Body of pancreas (tissue), 4 donors: ENCODE results near the gene PIAS2. TPM values are rescaled to one million over a fixed set of nuclear protein-coding genes. Genes with fewer than 3 reads are reported as not detected.

Experiments
- ATAC-seq: fragments of 150-250 bp; one replicate; pipeline ENCODE4 v1.9.1; 2016
- DNase-seq, 4 donors: peaks; one replicate each; pipeline ENCODE4 v3.0.0-alpha.2; 2019
- H3K27ac ChIP-seq, 4 donors: fragments of 200-600 bp; sonication (generic); 1 replicate in 3 of 4; 2 replicates in 1 of 4; pipeline versions ENCODE4 v1.5.1 to v1.6.1; 2016 to 2019; ENCODE audit warnings: mild to moderate bottlenecking in 1 of 4, mixed read lengths in 1 of 4, moderate library complexity in 1 of 4
- H3K27me3 ChIP-seq, 2 donors: fragments of 200-600 bp; sonication (generic); one replicate each; pipeline ENCODE4 v1.6.0; 2016; ENCODE audit warnings: mild to moderate bottlenecking in 1 of 2
- H3K36me3 ChIP-seq, 2 donors: fragments of 200-600 bp; sonication (generic); replicated peaks in 1 of 2; 2 replicates each; pipeline ENCODE4 v1.5.1; 2016; ENCODE audit warnings: low read depth in 2 of 2; ENCODE audit not compliant: insufficient read depth in 1 of 2
- H3K4me1 ChIP-seq: fragments of 200-600 bp; sonication (generic); one replicate; pipeline ENCODE4 v1.6.0; 2016
- H3K4me3 ChIP-seq, 2 donors: fragments of 200-600 bp; sonication (generic); 1 replicate in 1 of 2; 2 replicates in 1 of 2; pipeline ENCODE4 v1.5.1; 2016 to 2019
- H3K9me3 ChIP-seq, 3 donors: fragments of 200-600 bp; sonication (generic); 1 replicate in 2 of 3; 2 replicates in 1 of 3; pipeline ENCODE4 v1.5.1; 2016
- POLR2A ChIP-seq, 3 donors: fragments of 450-650 bp; IDR thresholded peaks; one replicate each; pipeline ENCODE4 v1.6.1; 2016; ENCODE audit warnings: antibody characterized with exemption in 3 of 3, mild to moderate bottlenecking in 2 of 3
- WGBS, 2 donors: methylation state at CpG; one replicate each; pipeline ENCODE4 v1.1.5; 2017; 5-methylcytosine and 5-hydroxymethylcytosine counted together
- intact Hi-C: fragments of 100-400 bp; cut with DNase I; formaldehyde crosslinking; loops from one replicate; pipeline ENCODE4 v1.15.1; 2023
- total RNA-seq, 2 donors: library from RNA; depleted of rRNA; stranded (reverse); fragments of >200 nt; gene quantifications; one replicate each; pipeline ENCODE4 v1.1.0, GENCODE V29; 2016
- TF ChIP-seq, protein P1 (sequence below), 7 experiments: fragments of 450-650 bp in 4 of 7; fragments of 200-600 bp in 3 of 7; sonication (generic) in 3 of 7; IDR thresholded peaks; one replicate each; pipeline ENCODE4 v1.5.1; 2016 to 2019; ENCODE audit warnings: antibody characterized with exemption in 7 of 7

The PIAS2 gene
- total RNA-seq, 2 donors from 2014 or later: 12.5 to 15.6 TPM

DNA sequence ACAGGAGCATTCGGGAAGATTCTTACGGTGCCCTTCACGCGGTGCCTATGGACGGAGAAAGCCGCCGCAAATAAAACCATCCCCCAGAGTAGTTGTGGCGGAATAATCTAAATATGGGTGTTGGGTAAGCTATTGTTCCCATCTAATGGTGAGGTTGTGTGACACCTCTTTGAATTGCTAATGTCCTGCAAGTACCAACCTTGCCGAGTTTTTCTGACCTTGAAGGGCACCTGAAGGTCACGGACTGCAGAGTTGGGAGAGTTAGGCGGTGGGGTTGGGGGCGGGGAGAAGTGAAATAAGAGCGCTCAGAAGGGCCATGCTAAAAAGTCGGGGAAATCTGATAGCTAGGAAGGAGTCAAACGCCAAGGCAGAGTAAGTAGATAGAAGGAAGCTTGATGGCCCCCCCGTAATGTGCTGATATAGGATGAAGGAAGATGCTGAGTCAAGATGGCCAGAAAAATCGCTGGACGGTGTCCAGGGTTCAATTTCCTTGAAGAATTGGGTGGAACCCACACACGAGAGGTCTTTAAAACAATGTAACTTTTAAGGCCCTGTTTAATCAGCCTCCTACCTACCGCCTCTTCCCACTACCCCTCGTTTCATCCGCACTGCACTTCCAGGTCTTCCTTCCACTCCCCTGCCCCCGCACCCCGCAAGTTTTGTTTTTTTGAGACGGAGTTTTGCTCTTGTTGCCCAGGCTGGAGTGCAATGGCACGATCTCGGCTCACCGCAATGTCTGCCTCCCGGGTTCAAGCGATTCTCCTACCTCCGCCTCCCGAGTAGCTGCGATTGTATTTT, 695 bp upstream of the PIAS2 start:
- Histone ChIP-seq H3K27ac (peak overlapping the region; percentile 27 to 87 (median 80)), H3K4me1 (peaks cover 19% of the 10 kb centered on the region), H3K4me3 (peak overlapping the region in 1 of 2 donors; percentile 67), H3K9me3 (no peaks in the 10 kb centered on the region), H3K27me3 (no peaks in the 10 kb centered on the region), H3K36me3 (no peaks in the 10 kb centered on the region)
- WGBS, 2 donors: 33 to 40% methylated on average over 32 to 33 of the region's 33 CpGs
- ATAC-seq (no peak), DNase-seq (peak; percentile 11 to 25 (median 22))
- intact Hi-C loops: no loop called here
- TF ChIP-seq, protein P1, sequence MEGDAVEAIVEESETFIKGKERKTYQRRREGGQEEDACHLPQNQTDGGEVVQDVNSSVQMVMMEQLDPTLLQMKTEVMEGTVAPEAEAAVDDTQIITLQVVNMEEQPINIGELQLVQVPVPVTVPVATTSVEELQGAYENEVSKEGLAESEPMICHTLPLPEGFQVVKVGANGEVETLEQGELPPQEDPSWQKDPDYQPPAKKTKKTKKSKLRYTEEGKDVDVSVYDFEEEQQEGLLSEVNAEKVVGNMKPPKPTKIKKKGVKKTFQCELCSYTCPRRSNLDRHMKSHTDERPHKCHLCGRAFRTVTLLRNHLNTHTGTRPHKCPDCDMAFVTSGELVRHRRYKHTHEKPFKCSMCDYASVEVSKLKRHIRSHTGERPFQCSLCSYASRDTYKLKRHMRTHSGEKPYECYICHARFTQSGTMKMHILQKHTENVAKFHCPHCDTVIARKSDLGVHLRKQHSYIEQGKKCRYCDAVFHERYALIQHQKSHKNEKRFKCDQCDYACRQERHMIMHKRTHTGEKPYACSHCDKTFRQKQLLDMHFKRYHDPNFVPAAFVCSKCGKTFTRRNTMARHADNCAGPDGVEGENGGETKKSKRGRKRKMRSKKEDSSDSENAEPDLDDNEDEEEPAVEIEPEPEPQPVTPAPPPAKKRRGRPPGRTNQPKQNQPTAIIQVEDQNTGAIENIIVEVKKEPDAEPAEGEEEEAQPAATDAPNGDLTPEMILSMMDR (IDR thresholded peaks at IDR 0.05): no peak
- no peak for TF ChIP-seq POLR2A (IDR thresholded peaks at IDR 0.05)

GRCh38 chr18:46916551-46917107, 678 bp downstream of the PIAS2 start:
- no peaks in the 10 kb centered on the region for H3K9me3 ChIP-seq
- peak in 1 of 4 donors; percentile 14 for DNase-seq
- no peak for TF ChIP-seq POLR2A (IDR thresholded peaks at IDR 0.05)
- TF ChIP-seq, protein P1 (IDR thresholded peaks at IDR 0.05): no peak
- H3K27ac ChIP-seq: peak overlapping the region; percentile 27 to 87 (median 80)
- intact Hi-C loops: no loop called here
- no peaks in the 10 kb centered on the region for H3K36me3 ChIP-seq
- peak; percentile 43 for ATAC-seq
- peak overlapping the region in 1 of 2 donors; percentile 67 for H3K4me3 ChIP-seq
- H3K4me1 ChIP-seq: peaks cover 19% of the 10 kb centered on the region
- WGBS, 2 donors: 0 to 1% methylated on average over 11 to 21 of the region's 21 CpGs
- no peaks in the 10 kb centered on the region for H3K27me3 ChIP-seq

DNA sequence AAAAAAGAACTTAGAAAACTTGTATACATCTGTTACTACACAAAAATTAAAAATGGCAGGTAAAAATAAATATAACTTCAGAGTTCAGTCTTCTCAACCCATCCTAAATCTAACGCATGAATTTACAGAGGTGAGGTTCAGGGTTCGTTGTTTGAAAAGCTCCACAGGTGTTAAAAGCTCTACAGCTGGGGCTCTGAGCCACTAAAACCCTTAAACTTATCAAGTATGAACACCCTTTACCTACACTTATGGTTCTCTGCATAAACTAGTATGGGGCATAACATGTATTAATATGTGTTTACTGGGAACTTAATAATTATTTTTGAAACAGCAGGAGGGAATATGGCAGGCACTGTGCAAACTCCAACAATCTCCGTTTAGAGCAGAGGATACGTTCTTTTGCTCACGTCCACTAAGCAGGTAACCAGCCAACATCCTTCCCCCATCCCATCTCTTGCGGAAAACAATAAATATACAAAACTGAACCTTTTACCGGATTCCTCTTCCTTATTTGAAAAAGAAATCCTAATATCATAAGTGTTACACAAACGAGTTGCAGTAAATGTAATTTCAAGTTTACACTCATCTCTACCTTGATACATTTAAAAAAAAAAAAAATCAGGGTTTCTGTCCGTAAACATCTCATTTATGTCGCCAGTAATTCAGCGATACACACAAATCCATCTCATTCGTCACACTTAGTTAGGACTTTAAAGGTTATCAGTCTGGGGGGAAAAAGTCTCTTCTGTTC, 1.3 kb downstream of the PIAS2 start:
- H3K36me3 ChIP-seq: no peaks in the 10 kb centered on the region
- WGBS, 2 donors: 12 to 17% methylated on average over 12 of the region's 12 CpGs
- intact Hi-C loops: no loop called here
- H3K27ac ChIP-seq: no peak overlapping the region
- peaks cover 19% of the 10 kb centered on the region for H3K4me1 ChIP-seq
- TF ChIP-seq, protein P1 (IDR thresholded peaks at IDR 0.05): no peak
- TF ChIP-seq POLR2A (IDR thresholded peaks at IDR 0.05): no peak
- no peaks in the 10 kb centered on the region for H3K27me3 ChIP-seq
- DNase-seq: no peak
- ATAC-seq: no peak
- no peak overlapping the region for H3K4me3 ChIP-seq
- H3K9me3 ChIP-seq: no peaks in the 10 kb centered on the region

DNA sequence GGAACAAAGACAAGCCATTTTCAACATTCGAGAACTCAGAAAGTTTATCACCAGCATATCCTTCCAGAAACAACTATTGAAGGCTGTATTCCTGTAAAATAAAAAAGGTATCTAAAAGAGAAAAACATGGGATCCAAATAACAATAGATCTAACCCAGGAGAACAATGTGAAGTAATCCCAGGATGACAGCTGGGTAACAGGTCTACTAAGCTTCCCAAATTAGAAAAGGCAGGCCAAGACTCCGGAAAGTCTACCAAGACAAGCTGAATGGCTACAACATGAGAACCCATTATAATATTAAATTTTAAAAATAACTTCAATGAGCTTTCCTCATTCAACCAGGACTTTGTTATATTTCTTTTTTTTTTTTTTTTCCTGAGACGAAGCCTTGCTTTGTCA, 6.5 kb downstream of the PIAS2 start:
- no peak for TF ChIP-seq POLR2A (IDR thresholded peaks at IDR 0.05)
- TF ChIP-seq, protein P1 (IDR thresholded peaks at IDR 0.05): no peak
- intact Hi-C loops: no loop called here
- 91 to 93% methylated on average over 3 of the region's 3 CpGs for WGBS, 2 donors

More for the DNA sequence above, 6.5 kb downstream of the PIAS2 start:
- peaks cover 11% of the 10 kb centered on the region for H3K4me1 ChIP-seq
- no peaks in the 10 kb centered on the region for H3K9me3 ChIP-seq
- no peaks in the 10 kb centered on the region for H3K36me3 ChIP-seq
- no peaks in the 10 kb centered on the region for H3K27me3 ChIP-seq
- H3K27ac ChIP-seq: no peak overlapping the region
- no peak overlapping the region for H3K4me3 ChIP-seq
- ATAC-seq (no peak), DNase-seq (no peak)
